MM.1S (cell line): ENCODE data around the gene TMEM255A.

Experiments used
- DNase-seq: peaks from one replicate; pipeline ENCODE4 v3.0.0-alpha.2; 2015
- H2AFZ ChIP-seq: fragments of 300-600 bp; sonication (generic); 2 replicates; pipeline ENCODE4 v1.6.0; 2016; ENCODE audit warnings: antibody characterized with exemption, low read length
- H3F3A ChIP-seq: fragments of 300-600 bp; sonication (generic); 2 replicates; pipeline ENCODE4 v1.6.1; 2016; ENCODE audit warnings: mild to moderate bottlenecking, antibody characterized with exemption, low read length, moderate library complexity, mixed read lengths; ENCODE audit not compliant: insufficient read depth
- H3K27ac ChIP-seq: fragments of 300-600 bp; sonication (generic); 2 replicates; pipeline ENCODE4 v1.5.1; 2016; ENCODE audit warnings: mild to moderate bottlenecking, low read length
- H3K27me3 ChIP-seq: fragments of 300-600 bp; sonication (generic); replicated peaks from 2 replicates; pipeline ENCODE4 v1.6.0; 2016; ENCODE audit warnings: low read length; ENCODE audit not compliant: insufficient read depth
- H3K36me3 ChIP-seq: fragments of 300-600 bp; sonication (generic); replicated peaks from 2 replicates; pipeline ENCODE4 v1.6.1; 2016; ENCODE audit warnings: mild to moderate bottlenecking, low read length, mixed read lengths; ENCODE audit not compliant: insufficient read depth
- H3K4me1 ChIP-seq: fragments of 300-600 bp; sonication (generic); 2 replicates; pipeline ENCODE4 v1.6.1; 2016; ENCODE audit warnings: low read length, mixed read lengths
- H3K4me2 ChIP-seq: fragments of 300-600 bp; sonication (generic); 2 replicates; pipeline ENCODE4 v1.6.0; 2016; ENCODE audit warnings: low read depth, low read length
- H3K4me3 ChIP-seq: fragments of 300-600 bp; sonication (generic); 2 replicates; pipeline ENCODE4 v1.5.1; 2016; ENCODE audit warnings: low read length, mixed read lengths
- H3K79me2 ChIP-seq: fragments of 300-600 bp; sonication (generic); 2 replicates; pipeline ENCODE4 v1.6.1; 2016; ENCODE audit warnings: mixed run types, low read length, mixed read lengths
- H3K9ac ChIP-seq: fragments of 300-600 bp; sonication (generic); 2 replicates; pipeline ENCODE4 v1.6.1; 2016; ENCODE audit warnings: low read length, mixed read lengths
- H3K9me2 ChIP-seq: fragments of 300-600 bp; sonication (generic); replicated peaks from 2 replicates; pipeline ENCODE4 v1.6.1; 2016; ENCODE audit warnings: mild to moderate bottlenecking, low read length, mixed read lengths; ENCODE audit not compliant: insufficient read depth
- H3K9me3 ChIP-seq: fragments of 300-600 bp; sonication (generic); replicated peaks from 2 replicates; pipeline ENCODE4 v1.6.1; 2016; ENCODE audit warnings: mild to moderate bottlenecking, low read length, mixed read lengths; ENCODE audit not compliant: insufficient read depth
- H4K20me1 ChIP-seq: fragments of 300-600 bp; sonication (generic); 2 replicates; pipeline ENCODE4 v1.6.1; 2016; ENCODE audit warnings: mild to moderate bottlenecking, low read length, moderate library complexity, mixed read lengths; ENCODE audit not compliant: insufficient read depth
- CTCF ChIP-seq: fragments of 300-600 bp; sonication (generic); IDR thresholded peaks from 2 replicates; pipeline ENCODE4 v1.5.1; 2016; ENCODE audit warnings: antibody characterized with exemption, low read length, mixed read lengths
- EZH2 ChIP-seq: fragments of 300-600 bp; sonication (generic); optimal IDR thresholded peaks from 2 replicates; pipeline ENCODE3; 2017; ENCODE audit warnings: low read depth, mild to moderate bottlenecking, antibody characterized with exemption, low read length, mixed read lengths
- EZH2phosphoT487 ChIP-seq: fragments of 300-600 bp; sonication (generic); IDR thresholded peaks from 2 replicates; pipeline ENCODE4 v1.6.1; 2018; ENCODE audit warnings: antibody characterized with exemption, low read length

TMEM255A gene

GRCh38 chrX:120293015-120293414, 18.2 kb downstream of the TMEM255A start:
- Histone ChIP-seq H3K4me3 (no peak overlapping the region), H3K27ac (no peak overlapping the region), H3K9me2 (no peaks in the 10 kb centered on the region), H3K27me3 (no peaks in the 10 kb centered on the region), H3K9me3 (no peaks in the 10 kb centered on the region), H3K79me2 (no peaks in the 10 kb centered on the region), H3K36me3 (no peaks in the 10 kb centered on the region), H3K4me2 (no peak overlapping the region), H3F3A (no peaks in the 10 kb centered on the region), H3K9ac (no peak overlapping the region), H2AFZ (no peak overlapping the region), H4K20me1 (no peaks in the 10 kb centered on the region), H3K4me1 (peaks cover 12% of the 10 kb centered on the region)
- TF ChIP-seq CTCF: no peak
- DNase-seq: no peak

GRCh38 chrX:120291211-120291610, 20.1 kb downstream of the TMEM255A start:
- H3K36me3 ChIP-seq: no peaks in the 10 kb centered on the region
- no peaks in the 10 kb centered on the region for H4K20me1 ChIP-seq
- H3K4me1 ChIP-seq: peaks cover 24% of the 10 kb centered on the region
- H3K27me3 ChIP-seq: no peaks in the 10 kb centered on the region
- H2AFZ ChIP-seq: no peak overlapping the region
- H3K4me3 ChIP-seq: no peak overlapping the region
- no peaks in the 10 kb centered on the region for H3K9me3 ChIP-seq
- H3K9me2 ChIP-seq: no peaks in the 10 kb centered on the region
- H3F3A ChIP-seq: peaks cover 7% of the 10 kb centered on the region; the same call in 1 of the 2 replicates
- DNase-seq: no peak
- H3K9ac ChIP-seq: no peak overlapping the region
- TF ChIP-seq CTCF (no peak), EZH2 (no peak), EZH2phosphoT487 (no peak)
- H3K79me2 ChIP-seq: no peaks in the 10 kb centered on the region
- no peak overlapping the region for H3K4me2 ChIP-seq
- no peak overlapping the region for H3K27ac ChIP-seq

- Histone ChIP-seq H3K36me3 (no peaks in the 10 kb centered on the region), H3K4me3 (no peak overlapping the region), H3K4me2 (no peak overlapping the region), H3K9me3 (no peaks in the 10 kb centered on the region), H2AFZ (no peak overlapping the region), H3K27me3 (no peaks in the 10 kb centered on the region), H3K9me2 (no peaks in the 10 kb centered on the region), H3K27ac (no peak overlapping the region), H3F3A (peaks cover 7% of the 10 kb centered on the region; the same call in 1 of the 2 replicates), H3K4me1 (peaks cover 24% of the 10 kb centered on the region), H3K9ac (no peak overlapping the region), H3K79me2 (no peaks in the 10 kb centered on the region), H4K20me1 (no peaks in the 10 kb centered on the region)
- DNase-seq: no peak
- TF ChIP-seq EZH2: no peak
- no peak for TF ChIP-seq EZH2phosphoT487
- TF ChIP-seq CTCF: no peak
These were observed 21.2 kb downstream of the TMEM255A start for GRCh38 chrX:120290107-120290506.
